NCI-H2081 (cell line): ENCODE data around the gene SPTBN1.
A peak's percentile ranks its signal among the peaks of the same experiment; 100 is the strongest.

Experiments used
- DNase-seq, 2 experiments: peaks; one replicate each; lab custom pipeline; 2025; lab: John Stamatoyannopoulos, UW

Gene SPTBN1

DNA sequence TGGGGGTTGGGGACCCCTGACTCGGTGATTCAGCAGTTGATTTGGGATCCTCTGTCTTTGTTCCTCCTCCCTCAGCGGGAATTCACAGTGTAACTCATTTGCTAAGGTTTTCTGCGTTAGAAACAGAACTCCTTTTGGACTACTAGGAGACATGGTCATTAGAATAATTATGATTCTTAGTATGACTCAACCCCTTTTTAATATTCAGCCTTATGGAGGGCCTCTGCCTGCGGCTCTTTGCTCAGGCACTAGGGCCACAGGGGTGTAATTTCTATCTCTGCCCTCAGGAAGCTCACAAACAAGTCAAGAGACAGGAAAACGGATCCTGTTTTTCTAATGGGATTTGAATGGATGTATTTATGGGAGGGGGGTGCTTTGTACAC lies 117.4 kb downstream of the SPTBN1 start:
- DNase-seq, result no peak

DNA sequence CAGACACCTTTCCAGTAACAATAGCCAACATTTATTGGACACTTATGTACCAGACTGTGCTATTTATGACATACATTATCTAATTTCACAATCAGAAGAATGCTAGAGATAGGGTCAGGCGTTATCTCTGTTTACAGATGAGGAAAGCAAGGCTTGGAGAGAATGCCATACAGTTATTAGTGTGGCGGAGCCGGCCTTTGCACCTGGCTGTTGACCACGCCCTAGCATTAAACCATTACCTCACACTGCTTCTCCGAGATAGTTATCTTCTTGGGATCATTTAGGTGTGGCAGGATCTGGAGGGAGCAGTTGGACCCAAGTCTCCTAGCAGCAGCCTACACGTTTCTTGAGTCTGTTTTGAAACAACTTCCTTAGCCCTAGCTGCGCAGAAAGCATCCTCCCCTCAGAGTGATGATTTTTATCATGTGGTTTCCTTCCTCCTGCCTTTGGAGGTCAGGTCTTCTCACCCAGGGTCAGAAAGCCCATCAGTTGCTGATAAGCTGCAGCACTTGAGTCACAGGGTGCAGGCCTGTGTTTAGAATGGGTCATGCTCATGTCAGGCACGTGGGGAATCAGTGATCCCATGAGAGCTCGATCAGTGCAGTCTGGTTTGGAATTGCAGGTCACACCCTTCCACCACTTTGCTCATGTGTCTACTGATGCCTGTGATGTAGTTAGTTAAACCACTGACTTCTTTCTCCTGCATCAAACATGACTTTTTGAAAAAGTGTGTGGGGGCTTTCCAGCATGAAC lies 118.2 kb downstream of the SPTBN1 start:
- no peak for DNase-seq

DNA sequence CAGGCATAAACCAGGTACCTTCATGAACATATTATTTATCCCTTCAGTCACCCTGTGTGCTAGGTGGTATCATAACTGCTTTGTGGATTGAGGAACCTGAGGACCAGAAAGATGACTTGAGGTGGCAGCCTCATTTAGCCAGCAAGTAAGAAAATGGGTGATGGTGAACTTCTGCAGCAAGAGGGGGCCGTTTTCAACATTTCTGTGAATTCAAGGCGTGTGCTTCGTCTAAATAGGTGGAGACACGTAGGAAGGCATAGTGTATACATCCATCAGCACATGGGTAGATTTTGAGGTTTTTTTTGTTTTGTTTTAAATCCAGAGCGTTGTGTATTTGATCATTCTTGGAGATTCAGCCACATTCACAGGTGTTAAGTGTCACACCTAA lies 118.7 kb downstream of the SPTBN1 start:
- DNase-seq, result no peak

GRCh38 chr2:54575379-54575888 lies 119.3 kb downstream of the SPTBN1 start:
- DNase-seq, result no peak

GRCh38 chr2:54577035-54577434 lies 120.9 kb downstream of the SPTBN1 start:
- peak; percentile 72 to 86 for DNase-seq

GRCh38 chr2:54577944-54578647 lies 122.0 kb downstream of the SPTBN1 start:
- peak; percentile 18 to 81 for DNase-seq

DNA sequence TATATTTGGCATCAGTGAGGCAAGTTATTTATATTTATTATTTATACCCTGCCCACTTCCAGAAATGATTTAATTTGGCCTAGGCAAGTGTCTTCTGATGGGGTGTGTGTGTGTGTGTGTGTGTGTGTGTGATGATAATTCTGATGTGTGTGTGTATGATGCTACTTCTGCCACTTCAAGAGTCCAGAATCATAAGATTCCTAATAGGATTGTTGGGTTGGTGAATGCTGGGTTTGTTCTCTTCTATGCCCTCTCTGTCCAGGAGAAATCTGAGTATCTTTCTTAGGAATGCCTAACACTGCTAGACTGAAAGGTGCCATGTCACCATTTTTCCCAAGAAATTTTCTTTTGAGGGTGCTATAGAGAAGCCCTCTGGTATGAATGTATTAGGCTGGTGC lies 122.5 kb downstream of the SPTBN1 start:
- DNase-seq, result no peak

DNA sequence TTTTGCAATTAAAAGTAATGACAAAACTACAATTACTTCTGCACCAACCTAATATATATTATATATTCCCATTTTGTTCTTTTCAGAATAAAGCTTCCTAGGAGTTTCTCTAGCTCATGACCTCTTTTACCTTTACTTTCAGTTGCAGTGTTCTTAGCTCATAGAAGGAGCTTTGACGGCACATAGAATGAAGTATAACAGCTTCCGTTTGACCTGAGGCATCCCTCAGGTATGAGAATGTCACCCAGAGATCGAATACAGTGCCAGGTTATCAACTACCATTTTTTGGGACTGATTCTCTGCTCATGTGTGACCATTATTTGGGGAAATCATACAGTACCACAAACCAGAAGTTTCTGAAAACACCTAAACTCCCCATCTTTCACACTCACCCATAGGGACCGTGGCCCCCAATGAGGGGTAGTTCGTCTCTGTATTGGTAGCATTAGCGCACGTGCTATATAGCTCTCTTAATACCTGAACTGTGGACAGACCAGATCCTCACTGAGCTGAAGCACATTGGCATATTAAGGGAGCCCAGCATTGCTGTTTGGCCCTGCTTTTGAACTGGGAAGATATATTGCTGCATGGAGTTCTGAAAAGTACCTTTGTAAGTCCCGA lies 123.0 kb downstream of the SPTBN1 start:
- no peak for DNase-seq

GRCh38 chr2:54579682-54580620 lies 123.8 kb downstream of the SPTBN1 start:
- peak in 1 of 2 experiments; percentile 31 for DNase-seq

GRCh38 chr2:54581326-54582039 lies 125.4 kb downstream of the SPTBN1 start:
- no peak for DNase-seq

GRCh38 chr2:54582987-54583386 lies 126.9 kb downstream of the SPTBN1 start:
- no peak for DNase-seq

- DNase-seq, result no peak
Observed at GRCh38 chr2:54584598-54584997, 128.5 kb downstream of the SPTBN1 start.

GRCh38 chr2:54585136-54585733 lies 129.1 kb downstream of the SPTBN1 start:
- DNase-seq, result no peak

GRCh38 chr2:54586062-54586461 lies 129.9 kb downstream of the SPTBN1 start:
- DNase-seq, result no peak

DNA sequence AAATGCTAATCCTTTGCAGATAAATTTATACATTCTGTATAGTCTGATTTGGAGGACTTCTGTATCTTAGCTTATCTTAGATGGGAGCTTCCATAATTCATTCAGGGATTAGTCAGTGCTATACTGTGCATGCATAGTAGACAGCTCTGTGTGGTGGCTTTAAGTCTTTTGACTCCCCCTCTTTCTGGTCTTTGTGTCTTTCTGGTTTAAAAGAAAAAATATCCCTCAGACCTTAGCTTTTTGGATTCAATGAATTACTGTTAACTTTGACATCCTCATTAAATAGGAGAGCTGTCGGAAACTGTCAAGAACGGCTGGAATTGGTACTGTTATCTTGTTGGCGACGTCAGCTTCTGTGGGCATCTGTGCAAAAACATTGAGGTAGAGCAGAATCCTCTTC lies 130.4 kb downstream of the SPTBN1 start:
- no peak for DNase-seq

DNA sequence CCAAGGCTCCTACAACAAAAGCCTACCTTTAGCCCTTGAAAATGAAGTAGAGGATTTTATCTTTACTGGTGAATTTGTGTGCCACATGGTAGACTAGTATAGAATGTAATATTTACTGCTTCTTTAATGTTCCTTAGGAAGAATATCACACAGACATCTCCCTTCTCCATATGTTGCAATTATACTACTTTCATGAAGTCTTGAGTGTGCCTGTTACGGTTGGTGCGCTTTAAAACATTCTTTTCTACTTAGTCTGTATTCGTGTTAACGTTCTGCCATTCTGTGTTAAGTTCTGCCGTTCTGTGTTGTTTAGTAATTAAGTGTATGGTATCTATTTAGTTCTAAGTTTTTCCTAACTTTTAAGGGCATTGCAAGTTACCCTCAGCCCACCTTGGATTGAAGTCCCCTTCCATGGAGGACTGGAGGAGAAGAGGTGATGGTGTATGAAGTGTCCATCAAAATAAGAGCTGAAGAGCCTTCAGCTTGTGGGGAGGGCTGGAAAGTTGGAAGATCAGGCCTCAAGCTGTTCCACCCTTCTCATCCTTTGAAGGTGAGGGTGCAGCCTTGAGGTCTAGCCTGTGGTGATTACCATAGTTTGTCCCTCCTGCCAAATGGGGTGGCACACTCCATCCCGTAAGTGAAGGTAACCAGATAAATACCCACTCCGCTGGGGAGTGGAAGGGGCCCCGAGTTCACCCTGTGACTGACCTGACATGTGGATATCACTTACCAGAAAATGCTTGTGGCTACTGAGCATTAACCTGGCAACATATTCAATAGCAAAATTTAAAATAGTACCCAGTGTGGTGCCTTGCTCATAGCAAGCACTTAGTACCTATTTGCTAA lies 131.3 kb downstream of the SPTBN1 start:
- no peak for DNase-seq

- DNase-seq, result peak in 1 of 2 experiments; percentile 41
Observed at GRCh38 chr2:54588244-54588899, 132.2 kb downstream of the SPTBN1 start.

DNA sequence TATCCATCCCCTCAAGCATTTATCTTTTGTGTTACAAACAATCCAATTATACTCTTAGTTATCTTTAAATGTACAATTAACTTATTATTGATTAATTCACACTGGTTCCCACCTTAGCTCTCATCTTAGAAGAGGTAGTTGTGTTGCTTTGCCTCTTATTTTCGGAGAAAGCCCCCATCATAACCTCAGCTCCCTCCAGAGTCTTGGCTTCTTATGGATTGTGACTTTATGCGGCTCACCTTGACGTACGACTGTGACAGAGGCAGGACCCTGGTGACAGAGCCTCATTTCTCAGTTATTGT lies 132.9 kb downstream of the SPTBN1 start:
- DNase-seq, result no peak
